Esophagus squamous epithelium (tissue), 4 donors: ENCODE results near the gene DCDC2C.

ENCODE experiments used
- POLR2A ChIP-seq, 4 donors: fragments of 450-650 bp; IDR thresholded peaks; one replicate each; pipeline ENCODE4 v1.6.1; 2017; ENCODE audit warnings: antibody characterized with exemption in 4 of 4, mild to moderate bottlenecking in 4 of 4, moderate library complexity in 3 of 4
- TF ChIP-seq, protein P1 (sequence below), 6 experiments: fragments of 450-650 bp in 4 of 6; fragments of 200-600 bp in 2 of 6; sonication (generic) in 2 of 6; IDR thresholded peaks; one replicate each; pipeline ENCODE4 v1.5.1; 2016 to 2019; ENCODE audit warnings: antibody characterized with exemption in 6 of 6, mild to moderate bottlenecking in 4 of 6, moderate library complexity in 4 of 6

DNA sequence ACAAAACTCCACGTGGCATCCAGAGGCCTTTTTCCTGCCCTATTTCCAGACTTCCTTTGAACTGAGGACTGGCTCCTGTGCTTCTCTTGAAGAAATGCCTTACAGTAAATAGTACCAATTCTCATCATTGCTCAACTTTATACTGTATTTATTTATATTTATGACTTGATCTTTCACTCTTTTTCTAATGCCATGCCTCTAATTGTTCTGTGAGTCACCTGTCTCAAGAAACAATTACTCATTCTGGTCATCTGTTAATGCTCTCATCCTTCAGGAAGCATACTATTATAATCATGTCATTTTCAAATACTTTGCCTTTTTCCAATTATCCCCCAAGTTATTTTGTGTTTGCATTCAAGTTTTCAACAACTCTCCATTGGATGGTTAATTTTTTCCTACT is 85.9 kb downstream of the DCDC2C start:
- TF ChIP-seq, protein P1, sequence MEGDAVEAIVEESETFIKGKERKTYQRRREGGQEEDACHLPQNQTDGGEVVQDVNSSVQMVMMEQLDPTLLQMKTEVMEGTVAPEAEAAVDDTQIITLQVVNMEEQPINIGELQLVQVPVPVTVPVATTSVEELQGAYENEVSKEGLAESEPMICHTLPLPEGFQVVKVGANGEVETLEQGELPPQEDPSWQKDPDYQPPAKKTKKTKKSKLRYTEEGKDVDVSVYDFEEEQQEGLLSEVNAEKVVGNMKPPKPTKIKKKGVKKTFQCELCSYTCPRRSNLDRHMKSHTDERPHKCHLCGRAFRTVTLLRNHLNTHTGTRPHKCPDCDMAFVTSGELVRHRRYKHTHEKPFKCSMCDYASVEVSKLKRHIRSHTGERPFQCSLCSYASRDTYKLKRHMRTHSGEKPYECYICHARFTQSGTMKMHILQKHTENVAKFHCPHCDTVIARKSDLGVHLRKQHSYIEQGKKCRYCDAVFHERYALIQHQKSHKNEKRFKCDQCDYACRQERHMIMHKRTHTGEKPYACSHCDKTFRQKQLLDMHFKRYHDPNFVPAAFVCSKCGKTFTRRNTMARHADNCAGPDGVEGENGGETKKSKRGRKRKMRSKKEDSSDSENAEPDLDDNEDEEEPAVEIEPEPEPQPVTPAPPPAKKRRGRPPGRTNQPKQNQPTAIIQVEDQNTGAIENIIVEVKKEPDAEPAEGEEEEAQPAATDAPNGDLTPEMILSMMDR (IDR thresholded peaks at IDR 0.05), result no peak
- no peak for TF ChIP-seq POLR2A (IDR thresholded peaks at IDR 0.05)
